HL-60 (cell line): Measurements from ENCODE around the gene LPO.

Source experiments
- DNase-seq, 2 experiments: peaks; one replicate each; pipeline ENCODE4 v3.0.0-alpha.2; 2010 to 2020; ENCODE audit warnings: low read depth in 1 of 2, low spot score in 1 of 2
- H3K27ac ChIP-seq: fragments of 250-450 bp; sonication (Bioruptor Pico); replicated peaks from 2 replicates; pipeline ENCODE4 v1.5.1; 2020; ENCODE audit warnings: mild to moderate bottlenecking, moderate library complexity
- H3K27me3 ChIP-seq: fragments of 250-450 bp; sonication (Bioruptor Pico); 2 replicates; pipeline ENCODE4 v1.5.1; 2021; ENCODE audit warnings: mild to moderate bottlenecking, moderate library complexity; ENCODE audit not compliant: insufficient read depth, poor library complexity, severe bottlenecking
- H3K4me3 ChIP-seq: replicated peaks from 2 replicates; pipeline ENCODE4 v1.5.1; 2011; ENCODE audit warnings: mild to moderate bottlenecking, control low read depth, low read length; ENCODE audit not compliant: insufficient read depth
- GABPA ChIP-seq: IDR thresholded peaks from 2 replicates; pipeline ENCODE4 v1.6.1; 2012; ENCODE audit warnings: low read depth
- POLR2AphosphoS5 ChIP-seq: IDR thresholded peaks from 2 replicates; pipeline ENCODE4 v1.6.1; 2012; ENCODE audit warnings: low read depth
- SPI1 ChIP-seq: IDR thresholded peaks from 2 replicates; pipeline ENCODE4 v1.6.1; 2012; ENCODE audit warnings: low read depth, mild to moderate bottlenecking, borderline replicate concordance
- TF ChIP-seq, protein P1 (sequence below): IDR thresholded peaks from one replicate; pipeline ENCODE4 v1.5.1; 2011; ENCODE audit warnings: low read length, control low read depth, inconsistent platforms; ENCODE audit not compliant: insufficient read depth
- TF ChIP-seq, protein P2 (sequence below): IDR thresholded peaks from 2 replicates; pipeline ENCODE4 v1.6.1; 2012; ENCODE audit warnings: low read depth; ENCODE audit not compliant: insufficient replicate concordance

The LPO gene

DNA sequence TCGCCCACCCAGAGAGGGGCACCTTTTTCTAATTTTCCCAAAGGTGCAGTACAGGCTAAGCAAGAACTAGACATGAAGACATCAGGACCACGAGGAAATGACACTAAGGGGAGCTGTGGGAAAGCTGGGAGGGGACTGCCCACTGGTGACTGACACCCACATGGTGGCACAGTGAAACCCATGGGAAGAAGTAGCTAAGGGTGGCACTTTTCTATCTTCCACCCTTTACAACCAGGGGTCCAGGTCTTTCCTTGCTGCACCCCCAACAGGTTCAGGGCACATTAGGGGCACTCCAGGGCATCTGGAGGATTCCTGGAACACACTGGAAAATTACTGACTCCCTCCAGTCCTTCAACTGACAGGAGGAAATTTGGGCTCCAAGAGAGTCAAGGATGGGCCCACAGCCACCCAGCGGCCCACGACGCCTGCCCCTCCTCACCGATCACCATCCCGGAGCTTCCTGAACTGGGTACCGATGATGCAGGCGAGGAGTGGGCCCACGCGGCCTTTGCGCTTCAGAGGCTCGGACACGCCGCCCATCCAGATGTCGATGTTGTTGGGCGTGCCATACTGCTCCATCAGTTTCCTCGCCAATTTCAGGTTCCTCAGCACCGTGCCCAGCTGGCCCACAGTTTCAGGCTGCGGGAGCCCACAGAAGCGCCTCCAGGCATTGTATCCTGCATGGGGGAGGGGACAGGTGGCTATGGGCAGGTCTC, 33.0 kb downstream of the LPO start:
- TF ChIP-seq GABPA (no peak), SPI1 (no peak), POLR2AphosphoS5 (peak; percentile 96)
- TF ChIP-seq, protein P1, sequence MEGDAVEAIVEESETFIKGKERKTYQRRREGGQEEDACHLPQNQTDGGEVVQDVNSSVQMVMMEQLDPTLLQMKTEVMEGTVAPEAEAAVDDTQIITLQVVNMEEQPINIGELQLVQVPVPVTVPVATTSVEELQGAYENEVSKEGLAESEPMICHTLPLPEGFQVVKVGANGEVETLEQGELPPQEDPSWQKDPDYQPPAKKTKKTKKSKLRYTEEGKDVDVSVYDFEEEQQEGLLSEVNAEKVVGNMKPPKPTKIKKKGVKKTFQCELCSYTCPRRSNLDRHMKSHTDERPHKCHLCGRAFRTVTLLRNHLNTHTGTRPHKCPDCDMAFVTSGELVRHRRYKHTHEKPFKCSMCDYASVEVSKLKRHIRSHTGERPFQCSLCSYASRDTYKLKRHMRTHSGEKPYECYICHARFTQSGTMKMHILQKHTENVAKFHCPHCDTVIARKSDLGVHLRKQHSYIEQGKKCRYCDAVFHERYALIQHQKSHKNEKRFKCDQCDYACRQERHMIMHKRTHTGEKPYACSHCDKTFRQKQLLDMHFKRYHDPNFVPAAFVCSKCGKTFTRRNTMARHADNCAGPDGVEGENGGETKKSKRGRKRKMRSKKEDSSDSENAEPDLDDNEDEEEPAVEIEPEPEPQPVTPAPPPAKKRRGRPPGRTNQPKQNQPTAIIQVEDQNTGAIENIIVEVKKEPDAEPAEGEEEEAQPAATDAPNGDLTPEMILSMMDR: no peak
- TF ChIP-seq, protein P2, sequence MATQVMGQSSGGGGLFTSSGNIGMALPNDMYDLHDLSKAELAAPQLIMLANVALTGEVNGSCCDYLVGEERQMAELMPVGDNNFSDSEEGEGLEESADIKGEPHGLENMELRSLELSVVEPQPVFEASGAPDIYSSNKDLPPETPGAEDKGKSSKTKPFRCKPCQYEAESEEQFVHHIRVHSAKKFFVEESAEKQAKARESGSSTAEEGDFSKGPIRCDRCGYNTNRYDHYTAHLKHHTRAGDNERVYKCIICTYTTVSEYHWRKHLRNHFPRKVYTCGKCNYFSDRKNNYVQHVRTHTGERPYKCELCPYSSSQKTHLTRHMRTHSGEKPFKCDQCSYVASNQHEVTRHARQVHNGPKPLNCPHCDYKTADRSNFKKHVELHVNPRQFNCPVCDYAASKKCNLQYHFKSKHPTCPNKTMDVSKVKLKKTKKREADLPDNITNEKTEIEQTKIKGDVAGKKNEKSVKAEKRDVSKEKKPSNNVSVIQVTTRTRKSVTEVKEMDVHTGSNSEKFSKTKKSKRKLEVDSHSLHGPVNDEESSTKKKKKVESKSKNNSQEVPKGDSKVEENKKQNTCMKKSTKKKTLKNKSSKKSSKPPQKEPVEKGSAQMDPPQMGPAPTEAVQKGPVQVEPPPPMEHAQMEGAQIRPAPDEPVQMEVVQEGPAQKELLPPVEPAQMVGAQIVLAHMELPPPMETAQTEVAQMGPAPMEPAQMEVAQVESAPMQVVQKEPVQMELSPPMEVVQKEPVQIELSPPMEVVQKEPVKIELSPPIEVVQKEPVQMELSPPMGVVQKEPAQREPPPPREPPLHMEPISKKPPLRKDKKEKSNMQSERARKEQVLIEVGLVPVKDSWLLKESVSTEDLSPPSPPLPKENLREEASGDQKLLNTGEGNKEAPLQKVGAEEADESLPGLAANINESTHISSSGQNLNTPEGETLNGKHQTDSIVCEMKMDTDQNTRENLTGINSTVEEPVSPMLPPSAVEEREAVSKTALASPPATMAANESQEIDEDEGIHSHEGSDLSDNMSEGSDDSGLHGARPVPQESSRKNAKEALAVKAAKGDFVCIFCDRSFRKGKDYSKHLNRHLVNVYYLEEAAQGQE: no peak
- peak overlapping the region; percentile 99 for H3K27ac ChIP-seq
- peak overlapping the region; percentile 17 for H3K4me3 ChIP-seq
- H3K27me3 ChIP-seq: no peaks in the 10 kb centered on the region
- no peak for DNase-seq

DNA sequence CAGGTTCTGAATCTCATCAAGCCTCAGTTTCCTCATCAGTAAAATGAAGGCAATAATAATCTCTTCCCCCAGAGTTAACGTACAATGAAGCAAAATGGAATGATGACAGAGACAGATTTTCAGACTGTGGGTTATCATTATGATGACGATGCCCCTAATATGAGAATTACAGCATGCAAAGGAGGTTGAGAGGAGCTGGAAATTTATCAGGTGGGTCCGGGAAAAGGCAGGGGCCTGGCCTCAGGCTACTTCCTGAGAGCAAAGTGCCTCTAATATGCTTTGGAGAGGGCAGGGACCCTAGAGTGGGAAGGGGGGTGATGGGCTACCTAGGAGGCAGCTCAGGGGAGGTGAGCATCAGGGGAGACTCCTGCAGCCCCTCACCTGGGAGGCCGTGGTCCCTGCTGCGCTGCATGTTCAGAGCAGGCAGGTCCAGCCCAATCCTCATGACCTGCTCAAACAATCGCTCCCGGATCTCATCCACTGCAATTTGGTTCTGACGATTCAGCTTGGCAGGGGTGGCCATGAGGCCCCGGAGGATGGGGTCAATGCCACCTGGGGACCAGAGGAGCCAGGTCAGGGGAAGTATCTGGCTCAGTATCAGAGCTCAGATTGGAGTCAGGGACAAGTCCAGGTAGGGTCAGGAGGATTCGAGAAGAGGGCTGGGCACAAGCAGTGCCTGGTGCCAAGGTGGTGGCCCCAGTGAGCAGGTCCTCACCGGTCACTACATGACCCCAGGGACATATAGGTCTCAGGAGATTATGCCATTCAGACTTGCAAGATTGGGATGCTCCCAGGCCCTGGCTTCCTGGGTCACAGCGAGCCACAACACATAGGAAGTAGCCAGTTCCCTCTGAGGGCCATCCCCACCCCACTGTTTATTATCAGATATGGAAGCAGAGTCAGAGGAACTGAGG, 34.2 kb downstream of the LPO start:
- peak overlapping the region; percentile 99 for H3K27ac ChIP-seq
- peak in 1 of 2 experiments; percentile 34 for DNase-seq
- H3K4me3 ChIP-seq: peak overlapping the region; percentile 22
- H3K27me3 ChIP-seq: no peaks in the 10 kb centered on the region
- TF ChIP-seq SPI1 (no peak), GABPA (no peak), POLR2AphosphoS5 (no peak; the same call in 1 of the 2 replicates)
- TF ChIP-seq, protein P2: no peak
- TF ChIP-seq, protein P1: no peak

DNA sequence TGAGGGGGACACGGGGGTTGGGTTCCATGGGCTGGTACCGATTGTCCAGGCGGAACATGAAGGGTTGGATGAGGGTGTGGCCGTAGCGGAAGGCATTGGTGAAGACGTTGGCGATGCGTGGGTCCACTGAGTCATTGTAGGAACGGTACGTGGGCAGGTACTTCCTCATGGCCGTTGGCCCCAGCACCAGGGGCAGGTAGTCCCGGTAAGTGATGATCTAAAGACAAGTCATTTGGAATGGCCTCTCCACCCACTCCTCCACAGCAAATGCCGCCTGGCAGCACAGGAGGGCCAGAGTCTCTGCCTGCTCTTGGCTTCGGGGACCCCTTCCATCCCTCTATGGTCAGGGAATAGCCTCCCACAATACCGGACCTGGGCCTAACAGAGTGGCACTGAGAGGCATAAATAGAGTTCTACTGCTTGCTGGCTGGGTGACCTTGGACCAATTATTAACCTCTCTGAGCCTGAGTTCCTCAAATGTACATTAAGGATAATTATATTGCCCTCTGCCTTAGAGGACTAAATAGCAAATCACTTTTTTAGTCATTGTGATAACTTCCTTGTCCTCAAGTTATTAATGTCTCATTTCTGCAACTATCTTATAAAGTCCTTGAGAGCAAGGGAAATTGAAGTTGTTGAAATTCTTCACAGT, 35.2 kb downstream of the LPO start:
- Histone ChIP-seq H3K27ac (peak overlapping the region; percentile 99), H3K4me3 (peak overlapping the region; percentile 22), H3K27me3 (no peaks in the 10 kb centered on the region)
- peak in 1 of 2 experiments; percentile 52 for DNase-seq
- TF ChIP-seq, protein P2: peak; percentile 9
- TF ChIP-seq GABPA (no peak), SPI1 (peak; percentile 18; the same call in 1 of the 2 replicates), POLR2AphosphoS5 (peak; percentile 99)
- TF ChIP-seq, protein P1: no peak
